Esophagus squamous epithelium (tissue), 5 donors: ENCODE measurements around the gene ZRANB1. TPM values are rescaled to one million over a fixed set of nuclear protein-coding genes. Genes with fewer than 3 reads are reported as not detected.

Experiments used
- DNase-seq: peaks from one replicate; lab custom pipeline; 2025; lab: John Stamatoyannopoulos, UW
- H3K27ac ChIP-seq, 4 donors: fragments of 200-600 bp; sonication (generic); one replicate each; pipeline ENCODE4 v1.5.1; 2016 to 2019; ENCODE audit warnings: mild to moderate bottlenecking in 1 of 4
- H3K27me3 ChIP-seq, 4 donors: fragments of 200-600 bp; sonication (generic); 1 replicate in 3 of 4; 2 replicates in 1 of 4; pipeline versions ENCODE4 v1.5.1 to v1.6.0; 2017 to 2021; ENCODE audit warnings: antibody characterized with exemption in 1 of 4
- H3K36me3 ChIP-seq, 3 donors: fragments of 200-600 bp; sonication (generic); one replicate each; pipeline ENCODE4 v1.5.1; 2016 to 2019
- H3K4me1 ChIP-seq, 3 donors: fragments of 200-600 bp; sonication (generic); one replicate each; pipeline ENCODE4 v1.5.1; 2017 to 2019
- H3K4me3 ChIP-seq, 4 donors: fragments of 200-600 bp; sonication (generic); 1 replicate in 3 of 4; 2 replicates in 1 of 4; pipeline ENCODE4 v1.5.1; 2016 to 2019; ENCODE audit warnings: mild to moderate bottlenecking in 2 of 4, moderate library complexity in 1 of 4
- H3K9me3 ChIP-seq, 3 donors: fragments of 200-600 bp; sonication (generic); one replicate each; pipeline ENCODE4 v1.5.1; 2016 to 2019
- POLR2A ChIP-seq, 4 donors: fragments of 450-650 bp; IDR thresholded peaks; one replicate each; pipeline ENCODE4 v1.6.1; 2017; ENCODE audit warnings: antibody characterized with exemption in 4 of 4, mild to moderate bottlenecking in 4 of 4, moderate library complexity in 3 of 4
- WGBS, 2 donors: methylation state at CpG; one replicate each; pipeline ENCODE4 v1.1.5; 2018; 5-methylcytosine and 5-hydroxymethylcytosine counted together
- intact Hi-C: fragments of 100-400 bp; cut with DNase I; formaldehyde crosslinking; loops from one replicate; pipeline ENCODE4 v1.15.0; 2022
- total RNA-seq, 4 donors: library from RNA; depleted of rRNA; stranded (reverse); fragments of >200 nt; gene quantifications; one replicate each; pipeline ENCODE4 v1.1.0, GENCODE V29; 2016
- TF ChIP-seq, protein P1 (sequence below), 6 experiments: fragments of 450-650 bp in 4 of 6; fragments of 200-600 bp in 2 of 6; sonication (generic) in 2 of 6; IDR thresholded peaks; one replicate each; pipeline ENCODE4 v1.5.1; 2016 to 2019; ENCODE audit warnings: antibody characterized with exemption in 6 of 6, mild to moderate bottlenecking in 4 of 6, moderate library complexity in 4 of 6
- donor health status: DM: yes; HTN: yes; CAD: no.

ZRANB1 gene
- total RNA-seq, 4 donors from 2014 or later = 11.7 to 25.2 (median 17.4) TPM

DNA sequence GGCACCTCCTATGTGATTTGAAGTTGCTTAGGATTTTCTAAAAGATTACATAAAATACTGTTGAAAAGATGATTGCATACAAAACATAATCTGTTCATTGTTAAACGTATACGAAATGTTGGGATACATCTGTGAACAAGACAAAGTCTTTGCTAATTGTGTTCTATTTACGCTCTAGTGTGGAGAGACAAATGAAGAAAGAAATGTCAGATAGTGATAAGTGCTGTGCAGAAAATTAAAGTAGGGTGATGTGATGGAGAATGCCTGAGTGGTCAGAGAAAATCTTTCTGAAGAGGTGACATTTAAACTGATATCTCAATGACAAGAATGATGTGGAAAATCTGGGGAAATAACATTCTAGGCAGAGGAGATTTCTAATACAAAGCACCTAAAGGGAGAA lies 13.4 kb upstream of the ZRANB1 start:
- Histone ChIP-seq H3K4me1 (peaks cover 0 to 34% (median 3%) of the 10 kb centered on the region in 3 donors), H3K27ac (no peak overlapping the region), H3K4me3 (no peak overlapping the region), H3K36me3 (peaks cover 0 to 24% (median 0%) of the 10 kb centered on the region in 3 donors), H3K9me3 (no peaks in the 10 kb centered on the region), H3K27me3 (no peaks in the 10 kb centered on the region)
- 91 to 97% methylated on average over 3 of the region's 3 CpGs for WGBS, 2 donors
- intact Hi-C loops = no loop called here
- no peak for DNase-seq
- TF ChIP-seq, protein P1, sequence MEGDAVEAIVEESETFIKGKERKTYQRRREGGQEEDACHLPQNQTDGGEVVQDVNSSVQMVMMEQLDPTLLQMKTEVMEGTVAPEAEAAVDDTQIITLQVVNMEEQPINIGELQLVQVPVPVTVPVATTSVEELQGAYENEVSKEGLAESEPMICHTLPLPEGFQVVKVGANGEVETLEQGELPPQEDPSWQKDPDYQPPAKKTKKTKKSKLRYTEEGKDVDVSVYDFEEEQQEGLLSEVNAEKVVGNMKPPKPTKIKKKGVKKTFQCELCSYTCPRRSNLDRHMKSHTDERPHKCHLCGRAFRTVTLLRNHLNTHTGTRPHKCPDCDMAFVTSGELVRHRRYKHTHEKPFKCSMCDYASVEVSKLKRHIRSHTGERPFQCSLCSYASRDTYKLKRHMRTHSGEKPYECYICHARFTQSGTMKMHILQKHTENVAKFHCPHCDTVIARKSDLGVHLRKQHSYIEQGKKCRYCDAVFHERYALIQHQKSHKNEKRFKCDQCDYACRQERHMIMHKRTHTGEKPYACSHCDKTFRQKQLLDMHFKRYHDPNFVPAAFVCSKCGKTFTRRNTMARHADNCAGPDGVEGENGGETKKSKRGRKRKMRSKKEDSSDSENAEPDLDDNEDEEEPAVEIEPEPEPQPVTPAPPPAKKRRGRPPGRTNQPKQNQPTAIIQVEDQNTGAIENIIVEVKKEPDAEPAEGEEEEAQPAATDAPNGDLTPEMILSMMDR (IDR thresholded peaks at IDR 0.05) = no peak
- TF ChIP-seq POLR2A (IDR thresholded peaks at IDR 0.05) = no peak

DNA sequence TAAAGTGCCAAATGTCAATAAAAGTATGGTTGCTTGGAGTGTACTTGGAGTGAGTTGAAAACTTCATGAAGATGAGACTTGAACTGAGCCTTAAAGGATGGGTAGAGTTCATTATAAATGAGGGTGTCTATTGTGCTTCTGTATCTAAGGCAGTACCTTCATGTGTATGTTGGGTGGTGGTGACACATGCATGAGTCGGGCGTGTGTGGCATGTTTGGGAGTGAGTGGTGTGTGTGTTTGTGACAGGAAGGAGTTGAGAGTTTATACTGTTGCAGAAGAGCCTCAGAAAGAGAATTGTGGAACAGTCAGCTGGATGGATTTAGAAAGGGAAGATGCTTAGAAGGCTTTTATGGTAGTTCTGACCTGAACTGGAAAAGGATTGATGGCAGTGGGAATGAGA lies 6.0 kb upstream of the ZRANB1 start:
- Histone ChIP-seq H3K4me1 (no peaks in the 10 kb centered on the region), H3K27me3 (no peaks in the 10 kb centered on the region), H3K4me3 (no peak overlapping the region), H3K27ac (no peak overlapping the region), H3K9me3 (no peaks in the 10 kb centered on the region), H3K36me3 (peaks cover 0 to 7% (median 0%) of the 10 kb centered on the region in 3 donors)
- no peak for DNase-seq
- TF ChIP-seq, protein P1 (IDR thresholded peaks at IDR 0.05) = no peak
- TF ChIP-seq POLR2A (IDR thresholded peaks at IDR 0.05) = no peak
- intact Hi-C loops = no loop called here
- 72 to 84% methylated on average over 2 of the region's 2 CpGs for WGBS, 2 donors

- Histone ChIP-seq H3K4me1 (no peaks in the 10 kb centered on the region), H3K27me3 (no peaks in the 10 kb centered on the region), H3K9me3 (no peaks in the 10 kb centered on the region), H3K4me3 (no peak overlapping the region), H3K27ac (no peak overlapping the region), H3K36me3 (no peaks in the 10 kb centered on the region)
- no peak for DNase-seq
- intact Hi-C loops = no loop called here
- WGBS, 2 donors = 91 to 96% methylated on average over 7 of the region's 7 CpGs
- TF ChIP-seq, protein P1 (IDR thresholded peaks at IDR 0.05) = no peak
- no peak for TF ChIP-seq POLR2A (IDR thresholded peaks at IDR 0.05)
Measured at GRCh38 chr10:124936813-124937212, 5.1 kb upstream of the ZRANB1 start.

DNA sequence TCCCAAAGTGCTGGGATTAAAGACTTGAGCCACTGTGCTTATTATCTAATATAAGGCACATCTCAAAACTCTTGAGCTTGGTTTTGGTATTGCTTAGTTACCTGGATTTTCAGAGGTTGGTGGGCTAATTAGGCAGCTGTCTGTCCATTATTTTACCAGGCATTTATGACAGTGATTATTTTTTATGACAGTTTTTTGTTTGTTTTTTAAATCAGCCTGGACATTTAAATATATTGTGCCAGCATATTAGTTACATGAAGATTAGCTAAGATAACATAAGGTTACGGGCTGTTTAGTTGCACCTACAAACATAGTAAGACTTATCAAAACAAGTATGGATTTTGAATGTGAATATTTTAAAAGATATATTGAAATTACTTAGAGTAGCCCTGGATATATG lies 2.6 kb upstream of the ZRANB1 start:
- Histone ChIP-seq H3K36me3 (peaks cover 0 to 4% (median 0%) of the 10 kb centered on the region in 3 donors), H3K27me3 (no peaks in the 10 kb centered on the region), H3K4me1 (peaks cover 0 to 21% (median 10%) of the 10 kb centered on the region in 3 donors), H3K4me3 (no peak overlapping the region), H3K27ac (no peak overlapping the region), H3K9me3 (no peaks in the 10 kb centered on the region)
- WGBS, 2 donors = 80 to 85% methylated on average over 1 of the region's 1 CpG
- intact Hi-C loops = no loop called here
- DNase-seq = no peak
- TF ChIP-seq, protein P1 (IDR thresholded peaks at IDR 0.05) = no peak
- no peak for TF ChIP-seq POLR2A (IDR thresholded peaks at IDR 0.05)

DNA sequence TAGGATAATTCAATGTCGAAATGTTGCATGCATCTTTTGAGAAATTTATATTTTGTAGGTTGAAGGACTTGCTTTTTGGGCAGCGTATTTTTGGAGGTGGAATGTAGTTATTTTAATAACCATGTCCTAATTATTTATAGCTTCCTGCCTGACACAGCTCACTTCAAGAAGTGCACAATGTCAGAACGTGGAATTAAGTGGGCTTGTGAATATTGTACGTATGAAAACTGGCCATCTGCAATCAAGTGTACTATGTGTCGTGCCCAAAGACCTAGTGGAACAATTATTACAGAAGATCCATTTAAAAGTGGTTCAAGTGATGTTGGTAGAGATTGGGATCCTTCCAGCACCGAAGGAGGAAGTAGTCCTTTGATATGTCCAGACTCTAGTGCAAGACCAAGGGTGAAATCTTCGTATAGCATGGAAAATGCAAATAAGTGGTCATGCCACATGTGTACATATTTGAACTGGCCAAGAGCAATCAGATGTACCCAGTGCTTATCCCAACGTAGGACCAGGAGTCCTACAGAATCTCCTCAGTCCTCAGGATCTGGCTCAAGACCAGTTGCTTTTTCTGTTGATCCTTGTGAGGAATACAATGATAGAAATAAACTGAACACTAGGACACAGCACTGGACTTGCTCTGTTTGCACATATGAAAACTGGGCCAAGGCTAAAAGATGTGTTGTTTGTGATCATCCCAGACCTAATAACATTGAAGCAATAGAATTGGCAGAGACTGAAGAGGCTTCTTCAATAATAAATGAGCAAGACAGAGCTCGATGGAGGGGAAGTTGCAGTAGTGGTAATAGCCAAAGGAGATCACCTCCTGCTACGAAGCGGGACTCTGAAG lies 620 bp downstream of the ZRANB1 start:
- intact Hi-C loops = no loop called here
- DNase-seq = no peak
- 66 to 76% methylated on average over 11 of the region's 11 CpGs for WGBS, 2 donors
- H3K36me3 ChIP-seq = peaks cover 0 to 10% (median 0%) of the 10 kb centered on the region in 3 donors
- no peak overlapping the region for H3K4me3 ChIP-seq
- no peak for TF ChIP-seq POLR2A (IDR thresholded peaks at IDR 0.05)
- TF ChIP-seq, protein P1 (IDR thresholded peaks at IDR 0.05) = no peak
- no peaks in the 10 kb centered on the region for H3K9me3 ChIP-seq
- H3K27ac ChIP-seq = peak overlapping the region in 2 of 4 donors; percentile 37 to 47
- no peaks in the 10 kb centered on the region for H3K27me3 ChIP-seq
- H3K4me1 ChIP-seq = peaks cover 0 to 38% (median 10%) of the 10 kb centered on the region in 3 donors
